Ovary (tissue), 9 donors: ENCODE data around the gene MYH7B. TPM values are rescaled to one million over a fixed set of nuclear protein-coding genes. Genes with fewer than 3 reads are reported as not detected.

ENCODE experiments used
- DNase-seq, 5 donors: peaks; one replicate each; pipeline ENCODE4 v3.0.0-alpha.2; 2019 to 2020
- H3K27ac ChIP-seq, 2 donors: fragments of 200-600 bp; one replicate each; pipeline versions ENCODE4 v1.5.1 to v1.8.0; 2019 to 2022
- H3K27me3 ChIP-seq: fragments of 200-600 bp; one replicate; pipeline ENCODE4 v1.8.0; 2022
- H3K36me3 ChIP-seq: fragments of 200-600 bp; sonication (generic); one replicate; pipeline ENCODE4 v1.5.1; 2019
- H3K4me1 ChIP-seq: one replicate; pipeline ENCODE4 v1.8.1; 2013; ENCODE audit warnings: mild to moderate bottlenecking, moderate library complexity; ENCODE audit not compliant: insufficient read depth
- H3K4me3 ChIP-seq: fragments of 200-600 bp; sonication (generic); one replicate; pipeline ENCODE4 v1.5.1; 2017
- H3K9me3 ChIP-seq, 2 donors: fragments of 200-600 bp in 1 of 2; sonication (generic) in 1 of 2; one replicate each; pipeline versions ENCODE4 v1.5.1 to v1.8.1; 2013 to 2019; ENCODE audit warnings: mild to moderate bottlenecking in 1 of 2, moderate library complexity in 1 of 2
- CTCF ChIP-seq, 3 donors: fragments of 450-650 bp in 2 of 3; fragments of 200-600 bp in 1 of 3; IDR thresholded peaks; one replicate each; pipeline versions ENCODE4 v1.5.1 to v1.8.0; 2016 to 2022; ENCODE audit warnings: antibody characterized with exemption in 3 of 3, mild to moderate bottlenecking in 1 of 3
- EP300 ChIP-seq: sonication (generic); formaldehyde crosslinking; IDR thresholded peaks from one replicate; pipeline ENCODE4 v1.6.1; 2017; ENCODE audit warnings: antibody characterized with exemption
- POLR2A ChIP-seq: fragments of 450-650 bp; IDR thresholded peaks from one replicate; pipeline ENCODE4 v1.6.1; 2017; ENCODE audit warnings: antibody characterized with exemption, mild to moderate bottlenecking, moderate library complexity
- WGBS, 3 donors: extraction: QIAGEN DNeasy Blood & Tissue Kit in 1 of 3; methylation state at CpG; one replicate each; pipeline versions ENCODE4 v1.1.5 to v1.1.7; 2013 to 2017; 5-methylcytosine and 5-hydroxymethylcytosine counted together
- intact Hi-C, 4 donors: fragments of 100-400 bp; cut with DNase I; formaldehyde crosslinking; loops; one replicate each; pipeline versions ENCODE4 v1.11.0 to v1.15.1; 2022 to 2023
- polyA plus RNA-seq, 2 donors: library from polyadenylated mRNA; stranded (reverse); fragments of 200-250 nt in 1 of 2; fragments of 350-450 nt in 1 of 2; fragmentation: Illumina TruSeq in 1 of 2; extraction: RNeasy Lipid Tissue Mini Kit (QIAGEN cat#74804) in 1 of 2; gene quantifications; one replicate each; pipeline ENCODE4 v1.2.3, GENCODE V29; 2013 to 2014
- total RNA-seq, 7 donors: library from RNA; depleted of rRNA in 2 of 7; stranded (reverse); fragments of >200 nt in 2 of 7; fragmentation: NEBNext Ultra II Directional in 3 of 7; extraction: Animal tissue kit (Norgen Biotek cat#: 25700) in 3 of 7; gene quantifications; one replicate each; pipeline versions ENCODE4 v1.1.0 to v1.2.4, GENCODE V29; 2016 to 2023
- donor health status: DM: no; HTN: no; CAD: no; lungs with moderate emphysema.
- donor health status: DM: no; HTN: no; CAD: no.
- donor health status: Bipolar disorder and iron deficiency.
- donor health status: DM: yes; HTN: yes; CAD: no.
- donor health status: DM: no; HTN: no; CAD: no.
- donor health status: DM: yes; HTN: yes; CAD: no.

MYH7B gene
- total and polyA plus RNA-seq, 9 donors, result 0.30 to 2.6 (median 1.1) TPM

DNA sequence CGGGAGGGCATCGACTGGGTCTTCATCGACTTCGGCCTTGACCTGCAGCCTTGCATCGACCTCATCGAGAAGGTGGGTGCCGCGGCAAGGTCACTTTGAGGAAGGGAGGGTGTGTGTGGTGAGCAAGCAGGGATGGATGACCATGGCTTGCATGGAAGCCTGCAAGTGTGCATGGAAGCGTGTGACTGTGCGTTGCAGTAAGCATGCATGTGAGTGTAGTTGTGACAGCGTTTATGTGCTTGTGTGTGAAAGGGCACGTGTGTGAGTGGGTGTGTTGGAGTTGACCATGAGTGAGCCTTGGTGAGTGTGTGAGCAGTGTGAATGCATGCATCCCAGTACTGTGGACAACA is 32.5 kb downstream of the MYH7B start:
- WGBS, 3 donors, result 15 to 44% (median 17%) methylated on average over 12 of the region's 12 CpGs
- TF ChIP-seq POLR2A, result no peak
- no peak for TF ChIP-seq CTCF (IDR thresholded peaks at IDR 0.05)
- TF ChIP-seq EP300, result no peak
- Histone ChIP-seq H3K4me1 (peaks cover 17% of the 10 kb centered on the region), H3K9me3 (no peaks in the 10 kb centered on the region), H3K4me3 (no peak overlapping the region), H3K27ac (no peak overlapping the region), H3K27me3 (no peaks in the 10 kb centered on the region), H3K36me3 (no peaks in the 10 kb centered on the region)
- no peak for DNase-seq
- intact Hi-C loops, result no loop called here

GRCh38 chr20:34989118-34989517 is 33.5 kb downstream of the MYH7B start:
- Histone ChIP-seq H3K9me3 (no peaks in the 10 kb centered on the region), H3K27ac (no peak overlapping the region), H3K36me3 (no peaks in the 10 kb centered on the region), H3K4me1 (peaks cover 13% of the 10 kb centered on the region), H3K4me3 (no peak overlapping the region), H3K27me3 (no peaks in the 10 kb centered on the region)
- TF ChIP-seq POLR2A (no peak), EP300 (no peak), CTCF (IDR thresholded peaks at IDR 0.05) (no peak)
- intact Hi-C loops, result no loop called here
- DNase-seq, result no peak
- WGBS, 3 donors, result 90 to 95% (median 91%) methylated on average over 4 of the region's 4 CpGs

DNA sequence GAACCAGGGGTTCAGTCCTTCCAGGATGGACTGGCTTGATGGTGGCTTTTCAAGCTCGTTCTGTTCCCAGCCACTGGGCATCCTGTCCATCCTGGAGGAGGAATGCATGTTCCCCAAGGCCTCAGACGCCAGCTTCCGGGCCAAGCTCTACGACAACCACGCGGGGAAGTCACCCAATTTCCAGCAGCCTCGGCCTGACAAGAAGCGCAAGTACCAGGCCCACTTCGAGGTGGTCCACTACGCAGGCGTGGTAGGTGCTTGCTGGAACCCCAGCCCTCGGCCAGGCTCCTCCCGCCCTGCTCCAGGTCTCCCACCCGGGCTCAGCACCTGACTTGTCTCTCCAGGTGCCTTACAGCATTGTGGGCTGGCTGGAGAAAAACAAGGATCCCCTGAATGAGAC is 34.0 kb downstream of the MYH7B start:
- intact Hi-C loops, result no loop called here
- Histone ChIP-seq H3K9me3 (no peaks in the 10 kb centered on the region), H3K27me3 (no peaks in the 10 kb centered on the region), H3K4me1 (peaks cover 13% of the 10 kb centered on the region), H3K36me3 (no peaks in the 10 kb centered on the region), H3K4me3 (no peak overlapping the region), H3K27ac (no peak overlapping the region)
- WGBS, 3 donors, result 87 to 88% (median 88%) methylated on average over 11 to 14 of the region's 14 CpGs
- no peak for TF ChIP-seq POLR2A
- no peak for TF ChIP-seq CTCF (IDR thresholded peaks at IDR 0.05)
- no peak for TF ChIP-seq EP300
- no peak for DNase-seq

- intact Hi-C loops, result no loop called here
- Histone ChIP-seq H3K9me3 (no peaks in the 10 kb centered on the region), H3K27ac (no peak overlapping the region), H3K4me1 (peaks cover 13% of the 10 kb centered on the region), H3K27me3 (no peaks in the 10 kb centered on the region), H3K4me3 (no peak overlapping the region), H3K36me3 (no peaks in the 10 kb centered on the region)
- no peak for DNase-seq
- 56 to 63% (median 60%) methylated on average over 11 of the region's 11 CpGs for WGBS, 3 donors
- TF ChIP-seq POLR2A, result no peak
- TF ChIP-seq CTCF (IDR thresholded peaks at IDR 0.05), result no peak
- no peak for TF ChIP-seq EP300
These were observed 34.6 kb downstream of the MYH7B start for GRCh38 chr20:34990231-34990630.
